NCI-H2081 (cell line): ENCODE results near the gene ZNF467.

Source experiments
- DNase-seq, 2 experiments: peaks; one replicate each; lab custom pipeline; 2025; lab: John Stamatoyannopoulos, UW

ZNF467 gene

GRCh38 chr7:149748076-149748874, 25.1 kb downstream of the ZNF467 start:
- DNase-seq, result no peak

- no peak for DNase-seq
Measured at GRCh38 chr7:149743476-149744255, 29.7 kb downstream of the ZNF467 start.

DNA sequence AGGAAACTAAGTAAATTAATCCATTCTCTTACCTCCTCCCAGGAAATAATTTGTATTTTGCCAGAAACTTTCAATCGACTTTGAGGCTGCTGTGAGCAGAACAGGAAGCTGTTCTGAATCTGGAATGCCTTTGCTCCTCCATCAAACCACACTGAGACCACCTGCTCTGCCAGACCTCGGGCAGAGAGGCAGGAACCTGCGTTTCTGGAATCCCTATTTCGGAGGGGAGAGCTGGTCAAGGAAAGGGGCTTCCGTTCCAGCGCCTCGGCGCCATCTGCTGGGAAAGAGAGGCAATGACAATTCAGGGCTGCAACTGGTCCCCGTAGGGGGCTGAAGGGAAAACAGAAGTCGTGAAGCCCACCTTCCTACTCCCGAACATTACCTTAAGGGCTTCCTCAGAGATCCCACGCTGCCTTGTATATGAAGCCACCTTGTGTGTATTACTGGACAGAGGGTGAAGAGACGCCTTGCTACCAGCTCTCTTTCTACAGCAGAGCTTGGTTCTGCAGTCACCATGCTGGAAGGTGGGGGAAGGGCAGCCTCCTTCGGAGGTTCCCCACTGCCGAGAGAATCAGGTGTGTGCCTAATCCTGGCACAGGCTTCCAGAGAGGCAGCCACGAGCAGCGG, 31.2 kb downstream of the ZNF467 start:
- peak; percentile 84 to 85 for DNase-seq

GRCh38 chr7:149741629-149742028, 31.8 kb downstream of the ZNF467 start:
- DNase-seq, result peak; percentile 13 to 60

- DNase-seq, result no peak
Measured at GRCh38 chr7:149736478-149737360, 36.7 kb downstream of the ZNF467 start.

DNA sequence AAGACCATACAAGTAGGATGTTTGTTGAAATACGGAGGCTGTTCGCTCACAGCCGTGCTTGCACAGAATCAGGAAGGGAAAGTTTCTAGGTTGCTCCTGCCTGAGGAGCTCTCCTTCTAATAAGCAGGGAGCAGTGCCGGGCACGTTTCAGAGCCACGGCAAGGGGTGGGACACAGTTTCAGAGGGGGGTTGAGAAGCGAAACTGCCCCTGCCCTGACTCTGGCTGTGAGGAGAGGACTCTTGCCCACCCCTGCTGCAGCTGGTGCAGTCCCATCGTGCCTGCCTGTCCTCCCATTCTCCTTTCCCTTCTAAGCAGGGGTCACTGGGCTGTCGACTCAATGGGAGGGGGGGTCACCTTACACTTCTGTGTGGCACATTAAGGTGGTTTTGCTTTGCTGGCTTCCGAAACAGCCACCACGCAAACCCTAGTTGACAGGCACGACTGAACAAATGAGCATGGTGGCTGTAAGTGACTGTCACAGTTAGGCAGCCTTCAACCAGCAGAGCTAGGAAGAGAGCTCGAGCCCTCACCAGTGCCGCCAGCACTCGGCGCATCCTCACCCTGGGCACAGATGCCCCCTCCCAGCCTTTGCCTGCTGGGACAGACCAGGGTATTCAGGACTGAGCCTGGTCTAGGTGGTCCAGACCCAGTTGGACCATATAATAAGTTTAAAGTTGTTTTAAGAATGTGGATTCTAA, 37.5 kb downstream of the ZNF467 start:
- no peak for DNase-seq

DNA sequence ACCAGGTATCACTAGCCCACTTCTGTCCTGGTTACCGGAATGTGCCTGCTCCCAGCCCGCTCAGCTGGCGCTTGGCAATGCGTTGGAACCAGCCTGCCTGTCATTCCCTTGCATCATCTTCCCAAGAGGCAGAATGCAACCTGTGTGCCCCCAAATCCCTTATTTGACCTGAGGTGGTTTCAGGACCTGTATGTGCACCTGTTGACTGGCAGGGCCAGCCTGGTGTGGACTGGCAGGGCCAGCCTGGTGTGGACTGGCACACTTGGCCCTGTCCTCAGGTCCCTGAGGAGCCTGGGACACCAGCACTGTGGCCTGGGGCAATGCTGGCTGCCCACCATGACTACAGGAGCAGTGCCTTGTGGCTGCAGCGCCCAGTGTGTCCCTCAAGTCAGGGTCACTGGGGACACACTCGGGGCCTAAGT, 38.2 kb downstream of the ZNF467 start:
- no peak for DNase-seq

DNA sequence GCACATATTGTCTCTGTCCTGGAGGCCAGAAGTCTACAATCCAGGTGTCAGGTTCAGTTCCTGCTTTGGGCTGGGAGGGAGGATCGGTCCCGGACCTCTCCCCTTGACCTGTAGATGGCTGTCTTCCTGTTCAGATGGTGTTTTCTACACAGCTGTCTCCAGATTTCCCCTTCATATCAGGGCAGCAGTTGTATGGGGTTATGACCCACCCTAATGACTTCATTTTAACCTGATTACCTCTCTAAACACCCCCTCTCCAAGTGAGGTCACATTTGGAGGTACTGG, 38.7 kb downstream of the ZNF467 start:
- DNase-seq, result no peak

- no peak for DNase-seq
Measured at GRCh38 chr7:149733924-149734790, 39.2 kb downstream of the ZNF467 start.

DNA sequence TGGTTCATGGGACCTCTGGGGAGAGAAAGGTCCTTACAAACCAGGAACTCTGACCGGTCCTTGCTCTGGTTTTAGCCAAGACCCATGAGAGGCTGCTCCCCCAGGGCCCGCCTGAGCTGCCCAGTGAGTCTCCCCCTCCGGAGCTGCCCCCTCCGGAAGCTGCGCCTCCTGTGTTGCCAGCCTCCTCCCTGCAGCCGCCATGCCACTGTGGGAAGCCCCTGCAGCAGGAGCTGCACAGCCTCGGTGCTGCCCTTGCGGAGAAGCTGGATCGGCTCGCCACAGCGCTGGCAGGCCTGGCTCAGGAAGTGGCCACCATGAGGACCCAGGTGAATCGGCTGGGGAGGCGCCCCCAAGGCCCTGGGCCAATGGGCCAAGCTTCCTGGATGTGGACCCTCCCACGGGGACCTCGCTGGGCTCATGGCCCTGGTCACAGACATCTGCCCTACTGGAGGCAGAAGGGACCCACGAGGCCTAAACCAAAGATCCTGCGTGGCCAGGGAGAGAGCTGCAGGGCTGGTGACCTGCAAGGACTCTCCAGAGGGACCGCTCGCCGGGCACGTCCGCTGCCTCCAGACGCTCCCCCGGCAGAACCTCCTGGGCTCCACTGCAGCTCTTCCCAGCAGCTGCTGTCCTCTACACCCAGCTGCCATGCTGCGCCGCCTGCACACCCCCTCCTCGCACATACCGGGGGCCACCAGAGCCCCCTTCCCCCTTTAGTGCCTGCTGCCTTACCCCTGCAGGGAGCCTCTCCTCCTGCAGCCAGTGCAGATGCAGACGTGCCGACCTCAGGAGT, 40.1 kb downstream of the ZNF467 start:
- DNase-seq, result no peak

GRCh38 chr7:149732611-149733010, 40.8 kb downstream of the ZNF467 start:
- no peak for DNase-seq

- DNase-seq, result no peak
Measured at GRCh38 chr7:149732111-149732561, 41.3 kb downstream of the ZNF467 start.

DNA sequence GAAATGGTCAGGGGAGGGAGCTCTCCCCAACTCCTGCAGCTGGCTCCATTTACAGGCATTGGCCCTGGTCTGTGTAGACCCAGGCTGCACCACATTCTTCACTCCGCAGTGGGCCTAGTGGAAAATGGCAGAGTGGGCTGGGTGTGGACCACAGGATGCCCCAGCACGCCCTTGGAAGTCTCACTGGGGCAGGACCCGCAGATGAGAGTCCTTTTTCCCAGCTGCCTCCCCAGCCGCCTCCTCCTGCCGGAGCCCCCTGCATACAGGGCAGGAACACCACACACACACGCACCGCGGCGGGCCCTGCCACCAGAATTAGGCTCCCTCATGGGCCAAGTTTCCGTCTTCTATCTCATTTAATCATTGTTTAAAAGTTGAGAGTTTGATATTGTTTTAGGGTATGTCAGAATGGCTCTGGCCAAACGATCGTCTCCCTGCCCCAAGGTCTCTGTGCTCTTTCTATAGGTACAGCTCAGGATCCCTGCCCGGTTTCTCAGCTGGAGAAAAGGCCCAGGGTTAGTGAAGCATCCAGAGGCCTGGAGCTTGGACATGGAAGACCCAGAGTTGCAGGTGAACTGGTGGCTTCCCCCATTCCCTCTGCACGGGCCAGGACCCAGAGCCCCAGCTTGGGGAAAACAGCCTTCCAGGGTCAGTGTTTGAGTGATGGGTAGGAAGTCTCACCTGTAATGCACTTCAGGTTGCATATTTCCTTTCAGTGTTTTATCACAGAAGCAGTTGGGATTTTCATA, 42.0 kb downstream of the ZNF467 start:
- no peak for DNase-seq

DNA sequence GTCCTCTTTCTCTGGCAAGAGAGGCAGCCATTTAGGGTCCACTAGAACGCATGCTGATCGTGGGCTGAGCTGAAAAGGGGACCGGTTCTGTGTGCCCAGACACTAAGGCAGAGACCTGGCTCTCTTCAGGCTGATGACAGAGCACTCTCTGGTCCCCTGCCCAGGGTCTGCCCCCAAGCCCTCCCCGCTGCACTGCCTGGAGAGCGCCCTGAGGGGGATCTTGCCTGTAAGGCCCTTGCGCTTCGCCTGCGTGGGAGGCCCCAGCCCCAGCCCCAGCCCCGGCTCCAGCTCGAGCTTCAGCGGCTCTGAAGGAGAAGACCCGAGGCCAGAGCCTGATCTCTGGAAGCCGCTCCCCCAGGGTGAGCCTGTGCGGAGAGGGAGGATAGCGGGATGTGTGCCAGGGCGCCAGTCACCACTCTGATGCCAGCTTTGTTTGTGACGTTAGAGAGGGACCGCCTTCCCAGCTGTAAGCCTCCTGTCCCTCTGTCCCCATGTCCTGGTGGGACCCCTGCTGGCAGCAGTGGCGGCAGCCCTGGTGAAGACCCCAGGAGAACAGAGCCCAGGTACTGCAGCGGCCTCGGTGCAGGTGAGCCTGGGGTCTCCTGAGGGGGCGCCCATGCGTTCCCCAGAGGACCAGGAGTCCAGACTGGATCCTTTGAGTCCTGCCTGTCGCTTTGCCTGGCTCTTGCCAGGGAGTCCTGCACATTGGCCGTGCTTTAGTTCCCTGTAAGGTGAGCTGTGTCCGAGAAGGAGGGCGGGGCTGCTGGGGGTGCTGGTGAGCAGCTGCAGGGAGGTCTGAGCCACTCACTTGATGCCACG, 43.2 kb downstream of the ZNF467 start:
- DNase-seq, result no peak

GRCh38 chr7:149729586-149729982, 43.8 kb downstream of the ZNF467 start:
- DNase-seq, result no peak

DNA sequence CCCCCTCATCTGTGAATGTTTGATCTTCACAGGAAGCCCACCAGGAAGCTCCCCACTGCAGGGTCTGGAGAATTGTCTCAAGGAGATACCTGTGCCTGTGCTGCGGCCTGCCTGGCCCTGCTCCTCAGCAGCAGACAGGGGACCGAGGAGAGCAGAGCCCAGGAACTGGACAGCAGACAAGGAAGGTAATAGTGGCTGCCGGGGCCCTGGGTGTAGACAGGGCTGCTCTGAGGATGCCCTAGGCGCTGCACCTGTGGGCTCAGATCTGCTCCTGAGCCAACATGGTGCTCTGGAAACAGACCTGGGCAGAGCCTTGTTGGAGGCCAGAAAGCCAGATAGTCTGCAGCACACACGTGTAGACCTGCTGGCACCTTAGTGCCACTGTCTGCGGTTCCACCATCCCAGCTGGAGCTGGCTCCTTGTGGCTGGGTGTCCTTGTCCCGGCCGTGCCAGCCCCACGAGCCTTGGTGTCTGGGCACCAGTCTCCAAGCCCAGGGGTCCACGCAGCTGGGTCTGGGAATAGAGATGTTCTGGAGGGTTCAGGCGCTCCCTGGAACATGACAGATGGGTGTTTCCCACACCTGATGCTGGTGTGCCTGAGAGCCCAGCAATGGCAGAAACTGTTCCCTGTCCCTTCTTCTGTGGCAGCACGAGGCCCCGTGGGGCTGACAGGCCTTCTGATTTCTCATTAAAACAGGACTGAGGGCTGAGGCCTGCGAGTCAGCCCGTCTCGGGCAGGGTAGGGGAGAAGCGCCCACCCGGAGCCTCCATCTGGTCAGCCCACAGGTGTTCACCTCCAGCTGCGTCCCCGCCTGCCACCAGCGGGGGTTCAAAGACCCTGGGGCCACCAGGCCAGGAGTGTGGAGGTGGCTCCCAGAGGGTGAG, 44.7 kb downstream of the ZNF467 start:
- no peak for DNase-seq
